Gastroesophageal sphincter (tissue), 4 donors: ENCODE results near the gene KDM5C. TPM values are rescaled to one million over a fixed set of nuclear protein-coding genes. Genes with fewer than 3 reads are reported as not detected.

Experiments used
- ATAC-seq: fragments of 150-250 bp; one replicate; pipeline ENCODE4 v1.9.1; 2016; ENCODE audit warnings: mild to moderate bottlenecking, moderate library complexity
- H3K27ac ChIP-seq, 4 donors: fragments of 200-600 bp; sonication (generic) in 3 of 4; 1 replicate in 3 of 4; 2 replicates in 1 of 4; pipeline ENCODE4 v1.5.1; 2016 to 2019
- H3K27me3 ChIP-seq: fragments of 200-600 bp; sonication (generic); one replicate; pipeline ENCODE4 v1.5.1; 2019
- H3K36me3 ChIP-seq, 2 donors: fragments of 200-600 bp; sonication (generic); one replicate each; pipeline ENCODE4 v1.5.1; 2019; ENCODE audit warnings: control low read depth in 1 of 2
- H3K4me1 ChIP-seq, 3 donors: fragments of 200-600 bp; sonication (generic); 1 replicate in 2 of 3; 2 replicates in 1 of 3; pipeline ENCODE4 v1.5.1; 2016 to 2019; ENCODE audit warnings: control low read depth in 2 of 3
- H3K4me3 ChIP-seq, 2 donors: fragments of 200-600 bp; sonication (generic); one replicate each; pipeline ENCODE4 v1.5.1; 2019; ENCODE audit warnings: mild to moderate bottlenecking in 1 of 2, moderate library complexity in 1 of 2
- H3K9me3 ChIP-seq, 3 donors: fragments of 200-600 bp; sonication (generic); one replicate each; pipeline ENCODE4 v1.5.1; 2017 to 2019; ENCODE audit warnings: control low read depth in 2 of 3
- EP300 ChIP-seq: sonication (generic); formaldehyde crosslinking; IDR thresholded peaks from one replicate; pipeline ENCODE4 v1.6.1; 2017; ENCODE audit warnings: antibody characterized with exemption, mild to moderate bottlenecking
- POLR2A ChIP-seq, 2 donors: fragments of 450-650 bp; IDR thresholded peaks; one replicate each; pipeline ENCODE4 v1.6.1; 2017; ENCODE audit warnings: antibody characterized with exemption in 2 of 2, mild to moderate bottlenecking in 2 of 2, moderate library complexity in 1 of 2
- POLR2AphosphoS5 ChIP-seq: sonication (generic); formaldehyde crosslinking; IDR thresholded peaks from one replicate; pipeline ENCODE4 v1.6.1; 2017; ENCODE audit warnings: antibody characterized with exemption
- WGBS, 2 donors: methylation state at CpG; one replicate each; pipeline ENCODE4 v1.1.5; 2018; ENCODE audit warnings: low coverage in 1 of 2; 5-methylcytosine and 5-hydroxymethylcytosine counted together
- total RNA-seq, 4 donors: library from RNA; depleted of rRNA; stranded (reverse); fragments of >200 nt; gene quantifications; one replicate each; pipeline ENCODE4 v1.1.0, GENCODE V29; 2016
- TF ChIP-seq, protein P1 (sequence below), 4 experiments: fragments of 200-600 bp in 2 of 4; fragments of 450-650 bp in 2 of 4; sonication (generic) in 1 of 4; IDR thresholded peaks; one replicate each; pipeline ENCODE4 v1.5.1; 2017 to 2019; ENCODE audit warnings: antibody characterized with exemption in 4 of 4, mild to moderate bottlenecking in 2 of 4, moderate library complexity in 2 of 4

Gene KDM5C
- total RNA-seq: 100 to 1,000 TPM in 1 of 4 donors, 10 to 100 TPM in 3; 60.2 to 120 (median 79.7) TPM

DNA sequence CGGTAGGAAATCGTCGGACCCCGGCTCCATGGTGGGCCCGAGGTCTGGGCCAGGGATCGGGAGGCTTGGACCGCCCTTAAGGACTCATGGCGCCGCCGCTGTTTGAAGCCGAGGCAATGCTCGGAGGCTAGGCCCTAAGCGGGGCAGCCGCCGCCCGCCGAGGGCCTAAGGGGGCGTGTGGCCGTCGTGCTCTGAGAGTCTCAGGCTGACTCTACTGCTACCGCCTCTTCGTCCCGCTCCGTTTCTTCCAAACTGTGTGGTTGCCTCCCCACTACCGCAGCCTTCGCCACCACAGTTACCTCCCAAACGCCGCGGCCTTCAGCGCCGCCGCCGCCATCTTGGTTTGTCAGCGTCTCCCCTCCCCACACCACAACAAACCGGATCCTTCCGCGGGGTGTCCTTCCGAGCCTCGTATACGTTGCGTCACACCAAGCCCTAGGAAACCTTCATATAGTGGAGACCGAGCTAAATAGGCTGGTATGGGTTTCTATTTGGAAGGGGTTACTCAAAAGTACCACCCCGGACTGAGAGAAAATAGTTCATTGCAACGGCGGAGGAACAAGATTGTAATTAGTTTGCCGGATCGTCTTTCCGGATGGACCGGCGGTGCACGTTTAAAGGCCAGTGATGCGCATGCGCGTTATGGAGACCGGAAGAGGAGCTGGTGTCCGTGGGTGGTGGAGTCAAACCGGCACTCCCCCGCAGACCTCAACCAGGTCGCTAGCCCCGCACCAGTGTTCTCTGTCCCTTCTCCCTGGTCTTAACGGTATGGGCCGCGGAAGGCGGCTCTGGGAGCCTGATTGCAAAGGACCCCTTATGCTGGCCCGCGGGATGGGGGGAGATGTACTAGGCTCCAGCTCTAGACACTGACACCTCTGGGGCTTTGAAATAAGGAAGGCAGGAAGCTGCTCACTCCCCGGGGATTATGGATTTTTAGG is at the start of gene KDM5C:
TSS of gene KDM5C (minus strand) at position 348 of the 938 bp plus-strand sequence. CDS start at position 30, 318 bp downstream.
- WGBS, 2 donors: 0% methylated on average over 1 to 23 of the region's 67 CpGs
- peak in 1 of 2 donors; percentile 27 for TF ChIP-seq POLR2A (IDR thresholded peaks at IDR 0.05)
- TF ChIP-seq EP300: no peak
- peak; percentile 51 for TF ChIP-seq POLR2AphosphoS5
- TF ChIP-seq, protein P1, sequence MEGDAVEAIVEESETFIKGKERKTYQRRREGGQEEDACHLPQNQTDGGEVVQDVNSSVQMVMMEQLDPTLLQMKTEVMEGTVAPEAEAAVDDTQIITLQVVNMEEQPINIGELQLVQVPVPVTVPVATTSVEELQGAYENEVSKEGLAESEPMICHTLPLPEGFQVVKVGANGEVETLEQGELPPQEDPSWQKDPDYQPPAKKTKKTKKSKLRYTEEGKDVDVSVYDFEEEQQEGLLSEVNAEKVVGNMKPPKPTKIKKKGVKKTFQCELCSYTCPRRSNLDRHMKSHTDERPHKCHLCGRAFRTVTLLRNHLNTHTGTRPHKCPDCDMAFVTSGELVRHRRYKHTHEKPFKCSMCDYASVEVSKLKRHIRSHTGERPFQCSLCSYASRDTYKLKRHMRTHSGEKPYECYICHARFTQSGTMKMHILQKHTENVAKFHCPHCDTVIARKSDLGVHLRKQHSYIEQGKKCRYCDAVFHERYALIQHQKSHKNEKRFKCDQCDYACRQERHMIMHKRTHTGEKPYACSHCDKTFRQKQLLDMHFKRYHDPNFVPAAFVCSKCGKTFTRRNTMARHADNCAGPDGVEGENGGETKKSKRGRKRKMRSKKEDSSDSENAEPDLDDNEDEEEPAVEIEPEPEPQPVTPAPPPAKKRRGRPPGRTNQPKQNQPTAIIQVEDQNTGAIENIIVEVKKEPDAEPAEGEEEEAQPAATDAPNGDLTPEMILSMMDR (IDR thresholded peaks at IDR 0.05): no peak
- peak within 1 kb of the TSS; percentile 75 to 90 (median 85) for H3K27ac ChIP-seq
- peaks cover 0 to 10% of the 10 kb centered on the region in 2 donors for H3K36me3 ChIP-seq
- no peaks in the 10 kb centered on the region for H3K9me3 ChIP-seq
- peak within 1 kb of the TSS; percentile 83 for H3K4me3 ChIP-seq
- peak; percentile 91 for ATAC-seq
- no peaks in the 10 kb centered on the region for H3K27me3 ChIP-seq
- H3K4me1 ChIP-seq: peaks cover 0 to 38% (median 25%) of the 10 kb centered on the region in 3 donors

DNA sequence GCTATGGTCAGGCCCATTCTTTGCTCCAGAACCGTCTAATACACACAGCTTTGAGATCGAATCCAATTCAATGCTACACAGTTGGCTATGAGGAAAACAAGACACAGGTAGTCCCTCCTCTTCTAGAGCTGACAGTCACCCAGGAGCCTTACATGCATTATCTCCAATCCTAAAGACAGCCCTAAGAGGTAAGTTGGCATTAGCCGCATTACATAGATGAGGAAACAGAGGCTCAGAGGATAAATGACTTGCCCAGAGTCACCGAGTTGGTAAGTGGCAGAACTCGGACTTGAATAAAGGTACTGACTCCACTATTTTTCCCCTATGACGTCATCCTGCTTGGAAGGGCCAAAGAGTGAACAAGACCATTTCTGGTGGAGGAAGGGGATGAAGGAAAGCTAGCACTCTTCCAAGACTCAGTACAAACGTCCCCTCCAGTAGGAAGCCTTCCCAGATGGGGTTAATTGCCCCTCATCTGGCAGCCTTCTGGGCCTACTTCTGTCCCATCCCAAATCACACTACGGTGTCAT is 47.9 kb upstream of the KDM5C start:
- TF ChIP-seq, protein P1 (IDR thresholded peaks at IDR 0.05): no peak
- TF ChIP-seq EP300 (no peak), POLR2A (IDR thresholded peaks at IDR 0.05) (no peak), POLR2AphosphoS5 (no peak)
- Histone ChIP-seq H3K4me3 (no peak overlapping the region), H3K9me3 (no peaks in the 10 kb centered on the region), H3K27me3 (no peaks in the 10 kb centered on the region), H3K36me3 (no peaks in the 10 kb centered on the region), H3K4me1 (no peaks in the 10 kb centered on the region), H3K27ac (no peak overlapping the region)
- no peak for ATAC-seq
- 70% methylated on average over 4 of the region's 8 CpGs; no CpG with 5 or more reads in 1 of the 2 donors for WGBS, 2 donors

DNA sequence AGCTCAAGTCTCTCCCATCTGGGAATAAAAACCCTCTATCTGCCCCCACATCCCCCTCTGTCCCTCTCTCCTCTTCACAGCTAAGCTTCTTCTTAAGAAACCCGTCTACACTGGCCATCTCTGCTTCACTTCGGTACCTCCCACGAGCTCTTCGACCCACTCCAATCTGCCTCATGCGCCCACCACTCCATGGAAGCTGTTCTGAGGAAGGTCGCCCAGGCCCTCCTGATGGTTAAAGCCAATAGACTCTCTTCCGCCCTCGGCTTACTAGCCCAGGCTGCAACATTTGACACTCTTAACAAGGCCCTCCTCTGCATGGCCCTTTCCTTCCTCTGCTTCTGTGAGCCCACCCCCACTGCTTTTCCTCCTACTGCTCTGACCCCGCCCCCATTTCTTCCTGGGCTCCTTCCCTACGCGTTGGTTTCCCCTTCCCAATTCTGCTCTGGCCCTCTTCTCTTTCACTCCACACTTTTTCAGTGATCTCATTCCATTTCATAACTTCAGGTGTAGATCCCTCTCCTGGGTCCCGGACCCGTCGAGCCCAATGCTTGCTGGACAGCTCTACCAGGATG is 44.6 kb upstream of the KDM5C start:
- no peak for TF ChIP-seq POLR2A (IDR thresholded peaks at IDR 0.05)
- TF ChIP-seq, protein P1 (IDR thresholded peaks at IDR 0.05): no peak
- TF ChIP-seq EP300: no peak
- TF ChIP-seq POLR2AphosphoS5: no peak
- H3K27ac ChIP-seq: no peak overlapping the region
- H3K4me1 ChIP-seq: no peaks in the 10 kb centered on the region
- H3K27me3 ChIP-seq: no peaks in the 10 kb centered on the region
- no peak for ATAC-seq
- H3K4me3 ChIP-seq: no peak overlapping the region
- H3K9me3 ChIP-seq: no peaks in the 10 kb centered on the region
- 88 to 94% methylated on average over 11 to 14 of the region's 14 CpGs for WGBS, 2 donors
- H3K36me3 ChIP-seq: no peaks in the 10 kb centered on the region

DNA sequence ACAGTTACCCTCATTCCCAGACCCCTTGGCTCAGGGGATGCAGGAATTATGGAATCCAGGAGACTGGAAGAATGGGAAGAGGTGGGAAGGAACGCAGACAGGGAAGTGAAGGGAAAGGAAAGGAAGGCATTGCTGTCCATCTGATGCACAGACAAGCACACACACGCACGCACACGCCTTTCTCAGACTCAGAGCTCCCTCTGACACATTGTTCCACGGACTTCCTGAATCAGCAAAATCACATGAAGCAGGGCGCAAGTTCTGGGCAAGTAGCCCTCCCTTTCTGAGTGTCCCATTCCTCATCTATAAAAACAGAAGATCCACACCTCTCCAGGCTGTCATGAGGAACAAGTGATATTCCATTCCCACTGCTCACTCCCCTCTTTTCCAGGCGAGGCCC is 43.2 kb upstream of the KDM5C start:
- H3K27me3 ChIP-seq: no peaks in the 10 kb centered on the region
- H3K27ac ChIP-seq: no peak overlapping the region
- no peak for ATAC-seq
- H3K36me3 ChIP-seq: no peaks in the 10 kb centered on the region
- no peaks in the 10 kb centered on the region for H3K4me1 ChIP-seq
- TF ChIP-seq POLR2AphosphoS5: no peak
- TF ChIP-seq, protein P1 (IDR thresholded peaks at IDR 0.05): no peak
- no peak for TF ChIP-seq POLR2A (IDR thresholded peaks at IDR 0.05)
- TF ChIP-seq EP300: no peak
- H3K4me3 ChIP-seq: no peak overlapping the region
- H3K9me3 ChIP-seq: no peaks in the 10 kb centered on the region
- 72 to 83% methylated on average over 1 to 5 of the region's 7 CpGs for WGBS, 2 donors
